Uterus (tissue), 4 donors: ENCODE data around the gene TWIST2. TPM values are rescaled to one million over a fixed set of nuclear protein-coding genes. Genes with fewer than 3 reads are reported as not detected.
A peak's percentile ranks its signal among the peaks of the same experiment; 100 is the strongest.

Experiments used
- DNase-seq, 2 donors: peaks; one replicate each; pipeline ENCODE4 v3.0.0-alpha.2; 2019 to 2020
- H3K27ac ChIP-seq, 2 donors: fragments of 200-600 bp; sonication (generic); 1 replicate in 1 of 2; 2 replicates in 1 of 2; pipeline ENCODE4 v1.5.1; 2016 to 2018
- H3K27me3 ChIP-seq, 2 donors: fragments of 200-600 bp; sonication (generic); one replicate each; pipeline ENCODE4 v1.5.1; 2018 to 2019; ENCODE audit warnings: control low read depth in 1 of 2
- H3K36me3 ChIP-seq, 2 donors: fragments of 200-600 bp; sonication (generic); one replicate each; pipeline ENCODE4 v1.5.1; 2019; ENCODE audit warnings: control low read depth in 1 of 2
- H3K4me1 ChIP-seq, 2 donors: fragments of 200-600 bp; sonication (generic); one replicate each; pipeline ENCODE4 v1.5.1; 2018 to 2019; ENCODE audit warnings: control low read depth in 1 of 2
- H3K4me3 ChIP-seq, 2 donors: fragments of 200-600 bp; sonication (generic); 1 replicate in 1 of 2; 2 replicates in 1 of 2; pipeline ENCODE4 v1.5.1; 2018 to 2019; ENCODE audit warnings: mild to moderate bottlenecking in 1 of 2
- H3K9me3 ChIP-seq, 2 donors: fragments of 200-600 bp; sonication (generic); one replicate each; pipeline ENCODE4 v1.5.1; 2019; ENCODE audit warnings: control low read depth in 1 of 2
- POLR2A ChIP-seq, 2 donors: fragments of 450-650 bp; IDR thresholded peaks; one replicate each; pipeline ENCODE4 v1.6.1; 2016; ENCODE audit warnings: antibody characterized with exemption in 2 of 2, mild to moderate bottlenecking in 1 of 2, moderate library complexity in 1 of 2
- intact Hi-C: fragments of 100-400 bp; cut with DNase I; formaldehyde crosslinking; loops from one replicate; pipeline ENCODE4 v1.15.1; 2023; ENCODE audit warnings: low total_unique reads
- total RNA-seq, 4 donors: library from RNA; depleted of rRNA in 3 of 4; stranded (reverse); fragments of >200 nt in 3 of 4; gene quantifications; one replicate each; pipeline versions ENCODE4 v1.1.0 to v1.2.4, GENCODE V29; 2014 to 2023
- TF ChIP-seq, protein P1 (sequence below), 4 experiments: fragments of 200-600 bp in 2 of 4; fragments of 450-650 bp in 2 of 4; sonication (generic) in 2 of 4; IDR thresholded peaks; one replicate each; pipeline ENCODE4 v1.5.1; 2016 to 2019; ENCODE audit warnings: antibody characterized with exemption in 4 of 4, mild to moderate bottlenecking in 2 of 4, moderate library complexity in 1 of 4
- donor health status: DM: yes; HTN: yes; CAD: no.

Gene TWIST2
- total RNA-seq, 4 donors from 2014 or later = 28.1 to 199 (median 63.9) TPM

DNA sequence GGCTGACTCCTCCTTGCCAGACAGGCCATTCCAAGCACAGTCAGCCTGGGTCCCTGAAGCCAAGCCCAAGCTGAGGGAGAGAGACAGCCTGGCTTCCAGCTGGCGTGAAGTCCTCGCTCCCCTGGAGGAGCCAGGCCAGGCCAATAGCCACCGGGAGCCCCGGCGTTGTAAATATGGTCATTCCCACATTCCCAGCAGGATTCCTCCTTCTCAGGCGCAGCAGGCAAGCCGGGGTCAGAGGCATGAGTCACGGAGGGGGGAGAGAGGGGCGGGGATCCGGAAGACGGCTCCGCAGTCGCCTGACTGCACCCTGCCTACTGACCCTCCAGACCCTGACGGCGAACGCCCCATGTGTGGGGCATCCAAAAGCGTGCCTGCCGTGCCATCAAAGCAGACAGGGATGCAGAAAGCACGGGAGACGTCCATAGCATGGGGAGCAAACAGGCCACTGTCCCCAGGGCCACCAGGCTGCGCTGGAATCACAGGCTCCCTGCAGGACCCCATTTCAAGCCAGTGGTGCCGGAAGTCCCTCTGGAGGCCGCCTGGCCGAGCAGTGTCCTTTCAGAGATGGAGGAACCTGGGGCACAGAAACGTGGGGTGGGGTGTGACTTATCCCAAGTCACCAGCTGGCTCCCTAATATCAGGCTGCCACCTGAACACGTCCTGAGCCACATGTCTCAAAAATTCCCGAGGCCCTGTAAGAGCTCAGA lies 48.2 kb downstream of the TWIST2 start:
- H3K27ac ChIP-seq = peak overlapping the region; percentile 65 to 69
- H3K36me3 ChIP-seq = no peaks in the 10 kb centered on the region
- TF ChIP-seq POLR2A (IDR thresholded peaks at IDR 0.05) = peak in 1 of 2 donors; percentile 16
- TF ChIP-seq, protein P1, sequence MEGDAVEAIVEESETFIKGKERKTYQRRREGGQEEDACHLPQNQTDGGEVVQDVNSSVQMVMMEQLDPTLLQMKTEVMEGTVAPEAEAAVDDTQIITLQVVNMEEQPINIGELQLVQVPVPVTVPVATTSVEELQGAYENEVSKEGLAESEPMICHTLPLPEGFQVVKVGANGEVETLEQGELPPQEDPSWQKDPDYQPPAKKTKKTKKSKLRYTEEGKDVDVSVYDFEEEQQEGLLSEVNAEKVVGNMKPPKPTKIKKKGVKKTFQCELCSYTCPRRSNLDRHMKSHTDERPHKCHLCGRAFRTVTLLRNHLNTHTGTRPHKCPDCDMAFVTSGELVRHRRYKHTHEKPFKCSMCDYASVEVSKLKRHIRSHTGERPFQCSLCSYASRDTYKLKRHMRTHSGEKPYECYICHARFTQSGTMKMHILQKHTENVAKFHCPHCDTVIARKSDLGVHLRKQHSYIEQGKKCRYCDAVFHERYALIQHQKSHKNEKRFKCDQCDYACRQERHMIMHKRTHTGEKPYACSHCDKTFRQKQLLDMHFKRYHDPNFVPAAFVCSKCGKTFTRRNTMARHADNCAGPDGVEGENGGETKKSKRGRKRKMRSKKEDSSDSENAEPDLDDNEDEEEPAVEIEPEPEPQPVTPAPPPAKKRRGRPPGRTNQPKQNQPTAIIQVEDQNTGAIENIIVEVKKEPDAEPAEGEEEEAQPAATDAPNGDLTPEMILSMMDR (IDR thresholded peaks at IDR 0.05) = no peak
- intact Hi-C loops = no loop called here
- no peaks in the 10 kb centered on the region for H3K9me3 ChIP-seq
- H3K4me3 ChIP-seq = no peak overlapping the region
- H3K4me1 ChIP-seq = peaks cover 8 to 20% of the 10 kb centered on the region in 2 donors
- no peaks in the 10 kb centered on the region for H3K27me3 ChIP-seq
- peak; percentile 87 to 88 for DNase-seq

- H3K9me3 ChIP-seq = no peaks in the 10 kb centered on the region
- intact Hi-C loops = no loop called here
- DNase-seq = no peak
- H3K27me3 ChIP-seq = no peaks in the 10 kb centered on the region
- TF ChIP-seq POLR2A (IDR thresholded peaks at IDR 0.05) = no peak
- TF ChIP-seq, protein P1 (IDR thresholded peaks at IDR 0.05) = no peak
- peaks cover 14 to 24% of the 10 kb centered on the region in 2 donors for H3K4me1 ChIP-seq
- no peaks in the 10 kb centered on the region for H3K36me3 ChIP-seq
- no peak overlapping the region for H3K4me3 ChIP-seq
- peak overlapping the region; percentile 65 to 69 for H3K27ac ChIP-seq
Observed at GRCh38 chr2:238896641-238897040, 48.8 kb downstream of the TWIST2 start.

GRCh38 chr2:238897122-238897880 lies 49.4 kb downstream of the TWIST2 start:
- H3K27me3 ChIP-seq = no peaks in the 10 kb centered on the region
- no peaks in the 10 kb centered on the region for H3K36me3 ChIP-seq
- intact Hi-C loops = no loop called here
- H3K4me3 ChIP-seq = no peak overlapping the region
- no peak for DNase-seq
- no peaks in the 10 kb centered on the region for H3K9me3 ChIP-seq
- TF ChIP-seq POLR2A (IDR thresholded peaks at IDR 0.05) = no peak
- TF ChIP-seq, protein P1 (IDR thresholded peaks at IDR 0.05) = no peak
- H3K4me1 ChIP-seq = peaks cover 16 to 24% of the 10 kb centered on the region in 2 donors
- peak overlapping the region; percentile 65 to 69 for H3K27ac ChIP-seq

DNA sequence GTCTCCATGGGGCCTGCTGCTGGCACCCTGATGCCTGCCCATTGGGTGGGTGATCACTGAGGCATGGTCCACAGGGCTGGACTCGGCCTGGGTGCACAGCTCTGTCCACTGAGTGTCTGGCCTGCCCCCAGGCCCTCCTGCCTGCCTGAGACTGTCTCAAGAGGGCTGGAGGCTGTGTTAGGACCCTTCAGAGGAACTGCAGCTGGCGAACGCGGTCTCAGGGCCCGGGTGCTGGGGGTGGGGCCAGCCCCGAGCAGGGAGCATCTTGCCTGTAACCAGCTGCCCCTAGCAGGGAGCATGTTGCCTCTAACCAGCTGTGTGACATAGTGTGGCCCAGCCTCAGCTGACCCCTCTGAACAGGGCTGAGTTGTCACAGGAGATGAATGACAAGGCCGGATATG lies 50.0 kb downstream of the TWIST2 start:
- Histone ChIP-seq H3K36me3 (no peaks in the 10 kb centered on the region), H3K9me3 (no peaks in the 10 kb centered on the region), H3K27ac (peak overlapping the region; percentile 65 to 69), H3K4me3 (no peak overlapping the region), H3K27me3 (no peaks in the 10 kb centered on the region), H3K4me1 (peaks cover 16 to 24% of the 10 kb centered on the region in 2 donors)
- intact Hi-C loops = no loop called here
- TF ChIP-seq, protein P1 (IDR thresholded peaks at IDR 0.05) = no peak
- no peak for TF ChIP-seq POLR2A (IDR thresholded peaks at IDR 0.05)
- DNase-seq = no peak
